HepG2 (cell line): ENCODE data around the gene AGPAT3. TPM values are rescaled to one million over a fixed set of nuclear protein-coding genes. Genes with fewer than 3 reads are reported as not detected.

ENCODE experiments used
- CAMTA2 ChIP-seq: sonication (generic); formaldehyde crosslinking; IDR thresholded peaks from 2 replicates; pipeline ENCODE4 v1.4.0; 2020; ENCODE audit warnings: mild to moderate bottlenecking, missing genetic modification reagents, borderline replicate concordance
- GPN1 ChIP-seq: sonication (generic); formaldehyde crosslinking; IDR thresholded peaks from 2 replicates; pipeline ENCODE4 v1.5.1; 2020; ENCODE audit warnings: missing genetic modification reagents, borderline replicate concordance
- MLLT10 ChIP-seq: sonication (generic); formaldehyde crosslinking; IDR thresholded peaks from 2 replicates; pipeline ENCODE4 v1.4.0; 2020; ENCODE audit warnings: missing genetic modification reagents
- MLX ChIP-seq: IDR thresholded peaks from 2 replicates; pipeline ENCODE4 v1.6.1; 2016
- NFYC ChIP-seq: IDR thresholded peaks from 2 replicates; pipeline ENCODE4 v1.6.1; 2016; ENCODE audit warnings: missing genetic modification reagents, missing compliant biosample characterization
- PCBP1 ChIP-seq: fragments of 200-400 bp; formaldehyde crosslinking; IDR thresholded peaks from 2 replicates; pipeline ENCODE4 v1.6.1; 2017; ENCODE audit warnings: mild to moderate bottlenecking, low read depth, low read length, borderline replicate concordance
- RFX1 ChIP-seq: fragments of 450-650 bp; IDR thresholded peaks from 2 replicates; pipeline ENCODE4 v1.6.1; 2017
- RORA ChIP-seq: sonication (generic); formaldehyde crosslinking; IDR thresholded peaks from 2 replicates; pipeline ENCODE4 v1.5.0; 2020; ENCODE audit warnings: mild to moderate bottlenecking, missing genetic modification reagents, moderate library complexity
- SRSF4 ChIP-seq: fragments of 200-400 bp; formaldehyde crosslinking; IDR thresholded peaks from one replicate; pipeline ENCODE4 v1.6.1; 2018; ENCODE audit warnings: mild to moderate bottlenecking, low read depth, low read length, moderate library complexity; ENCODE audit not compliant: poor library complexity, severe bottlenecking
- THAP11 ChIP-seq: IDR thresholded peaks from 2 replicates; pipeline ENCODE4 v1.6.1; 2016; ENCODE audit warnings: missing biosample characterization, missing genetic modification reagents
- TIGD3 ChIP-seq: sonication (generic); formaldehyde crosslinking; IDR thresholded peaks from 2 replicates; pipeline ENCODE4 v1.5.1; 2020; ENCODE audit warnings: mild to moderate bottlenecking, missing genetic modification reagents, borderline replicate concordance
- ZBTB8A ChIP-seq: sonication (generic); formaldehyde crosslinking; IDR thresholded peaks from 2 replicates; pipeline ENCODE4 v1.4.0; 2020; ENCODE audit warnings: mild to moderate bottlenecking, low read depth, missing genetic modification reagents, borderline replicate concordance
- ZMYM2 ChIP-seq: sonication (generic); formaldehyde crosslinking; IDR thresholded peaks from 2 replicates; pipeline ENCODE4 v1.8.0; 2022; ENCODE audit warnings: mild to moderate bottlenecking, missing genetic modification reagents
- ZMYM4 ChIP-seq: sonication (generic); formaldehyde crosslinking; IDR thresholded peaks from 2 replicates; pipeline ENCODE4 v1.8.1; 2023; ENCODE audit warnings: mild to moderate bottlenecking, missing genetic modification reagents
- ZNF17 ChIP-seq: sonication (generic); formaldehyde crosslinking; IDR thresholded peaks from 2 replicates; pipeline ENCODE4 v1.5.0; 2020; ENCODE audit warnings: mild to moderate bottlenecking, missing genetic modification reagents
- ZNF24 ChIP-seq: fragments of 450-650 bp; IDR thresholded peaks from 2 replicates; pipeline ENCODE4 v1.6.1; 2017; ENCODE audit warnings: antibody characterized with exemption, mild to moderate bottlenecking
- ZNF274 ChIP-seq: sonication (generic); formaldehyde crosslinking; IDR thresholded peaks from 2 replicates; pipeline ENCODE4 v1.5.1; 2020; ENCODE audit warnings: mild to moderate bottlenecking, missing genetic modification reagents
- ZNF501 ChIP-seq: sonication (generic); formaldehyde crosslinking; IDR thresholded peaks from 2 replicates; pipeline ENCODE4 v1.5.1; 2020; ENCODE audit warnings: mild to moderate bottlenecking, moderate library complexity, missing genetic modification reagents
- ZNF550 ChIP-seq: sonication (generic); formaldehyde crosslinking; IDR thresholded peaks from 2 replicates; pipeline ENCODE4 v1.4.0; 2020; ENCODE audit warnings: mild to moderate bottlenecking, missing genetic modification reagents, borderline replicate concordance
- ZNF609 ChIP-seq: sonication (generic); formaldehyde crosslinking; IDR thresholded peaks from 2 replicates; pipeline ENCODE4 v1.4.0; 2020; ENCODE audit warnings: mild to moderate bottlenecking, missing genetic modification reagents, borderline replicate concordance
- ZNF703 ChIP-seq: sonication (generic); formaldehyde crosslinking; IDR thresholded peaks from 2 replicates; pipeline ENCODE4 v1.5.1; 2020; ENCODE audit warnings: missing genetic modification reagents, mild to moderate bottlenecking, moderate library complexity, borderline replicate concordance
- polyA plus RNA-seq, 8 experiments: library from polyadenylated mRNA; depleted of rRNA in 3 of 8; stranded (reverse) in 7 of 8; unstranded in 1 of 8; fragments of >200 nt; fragmentation: Illumina TruSeq in 4 of 8; extraction: Trizol in 4 of 8; gene quantifications; 2 replicates each; pipeline versions ENCODE4 v1.2.1 to v1.2.3, GENCODE V29; 2011 to 2016; ENCODE audit warnings: low read depth in 4 of 8, missing spikeins in 1 of 8, mixed read lengths in 1 of 8; ENCODE audit not compliant: insufficient read depth in 1 of 8
- total RNA-seq, 5 experiments: library from RNA; depleted of rRNA; stranded (reverse); fragments of >200 nt; fragmentation: Illumina TruSeq; extraction: Trizol; gene quantifications; 2 replicates each; pipeline ENCODE4 v1.2.3, GENCODE V29; 2016; ENCODE audit warnings: low read depth in 1 of 5
- TF ChIP-seq, protein P1 (sequence below): IDR thresholded peaks from 2 replicates; pipeline ENCODE4 v1.6.1; 2012; ENCODE audit warnings: low read depth, low read length, improper control_type of control experiment

The AGPAT3 gene
- total and polyA plus RNA-seq, 2 of the 13 experiments (the other 11 are each of a cell fraction or from before 2014, with no cell fraction given), result 32.2 to 54.4 TPM

DNA sequence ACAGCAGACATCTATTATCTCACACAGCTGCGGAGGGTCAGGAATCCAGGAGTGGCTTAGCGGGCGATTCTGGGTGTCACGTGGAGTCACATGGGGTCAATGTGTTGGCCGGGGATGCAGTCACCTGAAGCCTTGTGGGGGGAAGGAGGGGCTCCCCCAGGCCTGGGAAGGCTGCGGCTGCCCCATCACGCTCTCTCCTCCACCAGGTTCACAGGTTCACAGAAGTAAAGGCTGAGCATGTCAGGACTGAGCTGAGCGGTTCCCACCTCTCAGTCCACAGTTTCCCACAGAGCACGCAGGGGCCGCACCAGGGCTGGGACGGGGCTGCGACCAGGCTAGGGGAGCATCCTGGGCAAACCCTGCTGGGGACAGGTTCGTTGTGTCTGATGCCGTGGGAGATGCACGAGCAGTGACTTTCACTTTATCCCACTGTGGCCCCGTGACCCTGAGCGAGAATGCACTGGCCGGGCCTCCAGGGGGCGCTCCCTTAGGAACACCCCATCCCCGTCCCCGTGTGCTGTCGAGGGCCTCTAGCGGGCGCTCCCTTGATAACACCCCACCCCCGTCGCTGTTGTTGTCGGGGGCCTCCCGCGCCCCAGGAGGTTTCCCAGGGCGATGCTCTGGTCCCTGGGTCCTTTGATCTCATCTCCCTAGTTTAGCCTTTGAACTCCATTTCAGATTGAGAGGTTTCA lies 73.9 kb downstream of the AGPAT3 start (continued):
- TF ChIP-seq, protein P1, sequence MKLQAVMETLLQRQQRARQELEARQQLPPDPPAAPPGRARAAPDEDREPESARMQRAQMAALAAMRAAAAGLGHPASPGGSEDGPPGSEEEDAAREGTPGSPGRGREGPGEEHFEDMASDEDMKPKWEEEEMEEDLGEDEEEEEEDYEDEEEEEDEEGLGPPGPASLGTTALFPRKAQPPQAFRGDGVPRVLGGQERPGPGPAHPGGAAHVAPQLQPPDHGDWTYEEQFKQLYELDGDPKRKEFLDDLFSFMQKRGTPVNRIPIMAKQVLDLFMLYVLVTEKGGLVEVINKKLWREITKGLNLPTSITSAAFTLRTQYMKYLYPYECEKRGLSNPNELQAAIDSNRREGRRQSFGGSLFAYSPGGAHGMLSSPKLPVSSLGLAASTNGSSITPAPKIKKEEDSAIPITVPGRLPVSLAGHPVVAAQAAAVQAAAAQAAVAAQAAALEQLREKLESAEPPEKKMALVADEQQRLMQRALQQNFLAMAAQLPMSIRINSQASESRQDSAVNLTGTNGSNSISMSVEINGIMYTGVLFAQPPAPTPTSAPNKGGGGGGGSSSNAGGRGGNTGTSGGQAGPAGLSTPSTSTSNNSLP, result peak; percentile 40; the same call in 1 of the 2 replicates
- peak; percentile 21; the same call in 1 of the 2 replicates for TF ChIP-seq ZNF501 (CRISPR knock-in tag)
- TF ChIP-seq NFYC (CRISPR knock-in tag), result no peak
- 0 out of 2 replicates have a peak, but pooled peaks have one; percentile 51 for TF ChIP-seq ZMYM2 (CRISPR knock-in tag)
- no peak for TF ChIP-seq RORA (CRISPR knock-in tag)
- TF ChIP-seq THAP11 (CRISPR knock-in tag), result 0 out of 2 replicates have a peak, but pooled peaks have one; percentile 41
- no peak for TF ChIP-seq ZNF550 (CRISPR knock-in tag)
- TF ChIP-seq CAMTA2 (CRISPR knock-in tag), result no peak
- TF ChIP-seq ZMYM4, result peak; percentile 76
- no peak; the same call in 1 of the 2 replicates for TF ChIP-seq ZNF274 (CRISPR knock-in tag)
- TF ChIP-seq MLX (CRISPR knock-in tag), result no peak
- TF ChIP-seq ZNF703, result no peak
- TF ChIP-seq ZNF24, result no peak
- TF ChIP-seq RFX1, result no peak
- no peak for TF ChIP-seq ZBTB8A
- TF ChIP-seq MLLT10 (CRISPR knock-in tag), result no peak
- TF ChIP-seq SRSF4, result no peak
- 0 out of 2 replicates have a peak, but pooled peaks have one; percentile 32 for TF ChIP-seq TIGD3 (CRISPR knock-in tag)
- 0 out of 2 replicates have a peak, but pooled peaks have one; percentile 25 for TF ChIP-seq ZNF609 (CRISPR knock-in tag)
- no peak for TF ChIP-seq ZNF17
- TF ChIP-seq PCBP1, result no peak
- TF ChIP-seq GPN1 (CRISPR knock-in tag), result no peak
